T-helper 1 cell treated with Interleukin-12 subunit alpha and Interleukin-12 subunit beta and Interleukin-4 antibody, amounts not matched to agents 30 μg/mL and 1 μg/mL, for 36 hours (primary cell): ENCODE results near the gene BORCS5.
"Not testable (repeated sequence)": the region's sequence is repeated elsewhere in the genome, so short reads cannot be mapped to it uniquely, and the experiment has no call there.

Experiments used
- H3K27ac Mint-ChIP-seq: one replicate; pipeline ENCODE4 v1.8.0; 2021; ENCODE audit warnings: mild to moderate bottlenecking, mixed read lengths
- H3K27me3 Mint-ChIP-seq: one replicate; pipeline ENCODE4 v1.8.0; 2021; ENCODE audit warnings: low read depth, mixed read lengths
- H3K36me3 Mint-ChIP-seq: one replicate; pipeline ENCODE4 v1.8.0; 2021; ENCODE audit warnings: low read depth, mixed read lengths
- H3K4me1 Mint-ChIP-seq: one replicate; pipeline ENCODE4 v1.8.0; 2021; ENCODE audit warnings: low read depth, mixed read lengths
- H3K4me3 Mint-ChIP-seq: one replicate; pipeline ENCODE4 v1.8.0; 2021; ENCODE audit warnings: mild to moderate bottlenecking, moderate library complexity, mixed read lengths
- H3K9me3 Mint-ChIP-seq: one replicate; pipeline ENCODE4 v1.8.0; 2021; ENCODE audit warnings: mixed read lengths

BORCS5 gene

GRCh38 chr12:12397184-12397583 lies 40.3 kb downstream of the BORCS5 start:
- Mint-ChIP-seq H3K27me3 (no peaks in the 10 kb centered on the region), H3K27ac (no peak overlapping the region), H3K9me3 (peaks cover 8% of the 10 kb centered on the region), H3K36me3 (peaks cover 19% of the 10 kb centered on the region), H3K4me3 (no peak overlapping the region), H3K4me1 (peaks cover 26% of the 10 kb centered on the region)

DNA sequence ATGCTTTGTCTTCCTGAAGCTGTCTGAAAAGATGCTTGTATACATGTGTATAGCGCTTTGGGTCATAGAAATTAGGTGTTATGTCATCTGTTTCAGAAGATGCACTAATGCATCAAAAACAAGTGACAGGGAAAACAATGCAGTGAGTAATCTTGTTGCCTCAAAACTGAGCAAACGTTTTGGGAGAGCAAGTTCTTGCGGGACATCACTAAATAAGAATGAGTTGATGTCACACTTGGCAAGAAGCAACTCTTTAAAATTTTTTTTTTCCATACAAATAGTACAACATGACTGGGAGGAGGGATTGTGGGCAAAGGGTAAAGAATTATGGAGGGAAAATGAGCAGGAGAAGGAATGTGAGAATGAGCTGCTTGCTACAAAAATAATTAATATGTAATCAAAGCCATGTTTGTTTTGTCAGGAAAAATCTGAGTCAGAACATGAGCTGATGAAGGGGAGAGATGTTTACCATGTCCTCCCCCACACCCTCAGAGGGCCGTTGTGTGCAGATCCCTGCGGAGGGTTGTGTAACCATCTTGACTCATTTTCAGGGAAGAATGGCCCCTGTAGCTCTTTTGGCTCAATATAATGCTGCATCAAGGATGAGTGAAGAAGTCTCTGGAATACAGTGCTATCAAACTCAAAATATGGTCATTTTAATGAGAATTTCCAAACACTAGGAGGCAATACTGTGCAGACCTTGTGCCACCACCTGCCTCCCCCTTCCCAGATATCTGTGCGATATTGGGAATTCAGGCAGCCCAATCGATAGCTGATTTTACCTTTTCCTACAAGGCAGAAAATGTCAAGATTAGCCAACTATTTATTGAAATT lies 41.4 kb downstream of the BORCS5 start:
- peaks cover 28% of the 10 kb centered on the region for H3K4me1 Mint-ChIP-seq
- peaks cover 8% of the 10 kb centered on the region for H3K9me3 Mint-ChIP-seq
- H3K27me3 Mint-ChIP-seq = no peaks in the 10 kb centered on the region
- H3K36me3 Mint-ChIP-seq = peaks cover 19% of the 10 kb centered on the region
- H3K27ac Mint-ChIP-seq = no peak overlapping the region
- H3K4me3 Mint-ChIP-seq = no peak overlapping the region

DNA sequence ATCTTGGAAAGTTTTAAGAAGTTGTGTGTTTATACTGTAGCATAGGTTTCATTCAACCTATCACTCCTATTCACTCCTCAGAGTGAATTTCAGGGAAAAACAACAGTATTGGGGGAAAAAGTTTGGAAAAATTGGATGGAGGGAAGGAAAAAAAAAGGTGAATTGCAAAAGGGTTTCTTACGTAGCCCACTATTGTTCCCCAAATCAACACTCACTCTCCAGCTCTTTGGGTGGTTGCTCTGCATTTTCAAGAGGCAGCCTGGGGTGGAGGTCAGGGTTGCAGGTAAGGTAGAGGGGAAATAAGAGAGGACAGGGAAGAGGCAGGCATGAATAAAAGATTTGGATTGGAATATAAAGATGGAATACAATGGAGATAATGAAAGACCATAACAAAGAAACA lies 42.3 kb downstream of the BORCS5 start:
- Mint-ChIP-seq H3K36me3 (peaks cover 23% of the 10 kb centered on the region), H3K4me3 (no peak overlapping the region), H3K4me1 (peaks cover 33% of the 10 kb centered on the region), H3K9me3 (peaks cover 8% of the 10 kb centered on the region), H3K27ac (no peak overlapping the region), H3K27me3 (no peaks in the 10 kb centered on the region)

- Mint-ChIP-seq H3K36me3 (peaks cover 21% of the 10 kb centered on the region), H3K27ac (no peak overlapping the region), H3K4me3 (no peak overlapping the region), H3K4me1 (peaks cover 31% of the 10 kb centered on the region), H3K27me3 (no peaks in the 10 kb centered on the region), H3K9me3 (peaks cover 8% of the 10 kb centered on the region)
Observed at GRCh38 chr12:12399776-12400305, 43.0 kb downstream of the BORCS5 start.

- Mint-ChIP-seq H3K4me3 (no peak overlapping the region), H3K9me3 (peaks cover 8% of the 10 kb centered on the region), H3K36me3 (peaks cover 21% of the 10 kb centered on the region), H3K27me3 (no peaks in the 10 kb centered on the region), H3K4me1 (peaks cover 30% of the 10 kb centered on the region), H3K27ac (no peak overlapping the region)
Observed at GRCh38 chr12:12400793-12401192, 43.9 kb downstream of the BORCS5 start.

- H3K4me1 Mint-ChIP-seq = peaks cover 32% of the 10 kb centered on the region
- H3K36me3 Mint-ChIP-seq = peaks cover 18% of the 10 kb centered on the region
- no peak overlapping the region for H3K4me3 Mint-ChIP-seq
- H3K27ac Mint-ChIP-seq = no peak overlapping the region
- H3K27me3 Mint-ChIP-seq = no peaks in the 10 kb centered on the region
- peaks cover 8% of the 10 kb centered on the region for H3K9me3 Mint-ChIP-seq
Observed at GRCh38 chr12:12403264-12404248, 46.7 kb downstream of the BORCS5 start.

DNA sequence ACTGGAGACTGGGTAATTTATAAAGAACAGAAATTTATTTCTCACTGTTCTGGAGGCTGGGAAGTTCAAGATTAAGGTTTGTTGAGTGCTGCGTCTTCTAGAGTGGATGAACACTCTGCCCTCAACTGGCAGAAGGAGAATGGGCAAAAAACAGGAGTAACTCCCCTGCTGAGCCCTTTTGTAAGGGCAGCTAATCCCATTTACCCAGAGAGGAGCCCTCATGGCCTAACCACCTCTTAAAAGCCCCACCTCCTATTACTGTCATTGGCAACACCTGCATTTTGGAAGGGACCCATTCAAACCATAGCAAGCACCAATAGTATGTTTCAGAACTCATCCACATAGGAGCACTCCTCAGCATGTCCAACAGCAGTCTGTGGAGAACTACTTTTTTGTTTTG lies 47.4 kb downstream of the BORCS5 start:
- peaks cover 31% of the 10 kb centered on the region for H3K4me1 Mint-ChIP-seq
- no peak overlapping the region for H3K4me3 Mint-ChIP-seq

GRCh38 chr12:12405882-12406281 lies 49.0 kb downstream of the BORCS5 start:
- peaks cover 17% of the 10 kb centered on the region for H3K36me3 Mint-ChIP-seq
- no peak overlapping the region for H3K27ac Mint-ChIP-seq
- H3K4me3 Mint-ChIP-seq = no peak overlapping the region
- H3K9me3 Mint-ChIP-seq = peaks cover 8% of the 10 kb centered on the region
- H3K27me3 Mint-ChIP-seq = no peaks in the 10 kb centered on the region
- H3K4me1 Mint-ChIP-seq = peaks cover 24% of the 10 kb centered on the region

More for the DNA sequence above, 47.4 kb downstream of the BORCS5 start:
- peaks cover 18% of the 10 kb centered on the region for H3K36me3 Mint-ChIP-seq
- peaks cover 8% of the 10 kb centered on the region for H3K9me3 Mint-ChIP-seq
- no peak overlapping the region for H3K27ac Mint-ChIP-seq
- no peaks in the 10 kb centered on the region for H3K27me3 Mint-ChIP-seq

DNA sequence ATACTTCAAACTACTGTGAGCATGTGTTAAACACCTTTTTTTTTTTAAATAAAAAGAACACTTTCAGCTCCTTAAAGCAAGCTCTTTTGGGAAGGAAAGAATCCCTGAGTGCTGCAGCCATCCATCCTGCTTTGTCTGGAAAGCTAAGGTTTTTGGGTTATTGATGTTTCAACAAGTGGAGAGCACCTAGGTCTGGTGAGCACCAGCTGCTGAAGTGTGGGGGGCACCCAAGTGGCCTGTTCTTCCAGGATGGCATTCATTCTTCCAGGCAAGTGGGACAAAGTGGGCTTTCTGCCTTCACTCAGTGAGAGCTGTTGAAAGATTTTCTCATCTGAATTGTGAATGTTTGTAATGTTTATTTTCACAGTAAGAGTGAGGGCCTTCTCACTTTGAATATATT lies 49.9 kb downstream of the BORCS5 start:
- Mint-ChIP-seq H3K36me3 (peaks cover 19% of the 10 kb centered on the region), H3K4me3 (no peak overlapping the region), H3K9me3 (peaks cover 11% of the 10 kb centered on the region), H3K27ac (no peak overlapping the region), H3K4me1 (peaks cover 21% of the 10 kb centered on the region), H3K27me3 (no peaks in the 10 kb centered on the region)

GRCh38 chr12:12408265-12408690 lies 51.4 kb downstream of the BORCS5 start:
- Mint-ChIP-seq H3K9me3 (peaks cover 20% of the 10 kb centered on the region), H3K27me3 (no peaks in the 10 kb centered on the region), H3K4me3 (peak overlapping the region; percentile 3), H3K36me3 (peaks cover 23% of the 10 kb centered on the region), H3K4me1 (peaks cover 18% of the 10 kb centered on the region), H3K27ac (peak overlapping the region; percentile 16)

- not testable (repeated sequence) for H3K27me3 Mint-ChIP-seq, H3K4me3 Mint-ChIP-seq, H3K27ac Mint-ChIP-seq
- peaks cover 14% of the 10 kb centered on the region for H3K4me1 Mint-ChIP-seq
- peaks cover 20% of the 10 kb centered on the region for H3K36me3 Mint-ChIP-seq
- H3K9me3 Mint-ChIP-seq = peaks cover 20% of the 10 kb centered on the region
Observed at GRCh38 chr12:12409337-12409736, 52.5 kb downstream of the BORCS5 start.

DNA sequence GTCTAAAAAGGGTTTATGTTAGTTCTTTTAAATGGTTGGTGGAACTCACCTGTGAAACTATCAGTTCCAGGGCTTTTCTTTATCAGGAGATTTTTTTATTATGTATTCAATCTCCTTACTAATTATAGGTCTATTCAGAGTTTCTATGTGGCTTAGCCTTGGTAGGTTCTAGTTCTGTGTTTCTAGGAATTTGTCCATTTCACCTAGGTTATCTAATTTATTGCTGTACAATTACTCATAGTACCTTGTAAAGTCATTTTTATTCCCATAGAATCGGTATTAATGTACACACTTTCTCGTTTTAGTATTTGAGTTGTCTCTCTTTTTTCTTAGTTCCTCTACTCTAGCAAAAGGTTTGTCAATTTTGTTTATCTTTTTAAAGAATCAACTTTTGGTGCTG lies 59.0 kb downstream of the BORCS5 start:
- no peak overlapping the region for H3K4me3 Mint-ChIP-seq

DNA sequence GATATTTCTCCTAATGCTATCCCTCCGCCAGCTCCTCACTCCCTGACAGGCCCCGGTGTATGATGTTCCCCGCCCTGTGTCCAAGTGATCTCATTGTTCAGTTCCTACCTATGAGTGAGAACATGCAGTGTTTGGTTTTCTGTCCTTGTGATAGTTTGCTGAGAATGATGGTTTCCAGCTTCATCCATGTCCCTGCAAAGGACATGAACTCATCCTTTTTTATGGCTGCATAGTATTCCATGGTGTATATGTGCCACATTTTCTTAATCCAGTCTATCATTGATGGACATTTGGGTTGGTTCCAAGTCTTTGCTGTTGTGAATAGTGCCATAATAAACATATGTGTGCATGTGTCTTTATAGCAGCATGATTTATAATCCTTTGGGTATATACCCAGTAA lies 62.3 kb downstream of the BORCS5 start:
- Mint-ChIP-seq H3K9me3 (peaks cover 35% of the 10 kb centered on the region), H3K36me3 (peaks cover 38% of the 10 kb centered on the region)
- not testable (repeated sequence) for H3K4me1 Mint-ChIP-seq, H3K27me3 Mint-ChIP-seq, H3K27ac Mint-ChIP-seq, H3K4me3 Mint-ChIP-seq

More for the DNA sequence above, 59.0 kb downstream of the BORCS5 start:
- Mint-ChIP-seq H3K36me3 (peaks cover 30% of the 10 kb centered on the region), H3K27ac (no peak overlapping the region), H3K27me3 (no peaks in the 10 kb centered on the region), H3K4me1 (peaks cover 5% of the 10 kb centered on the region), H3K9me3 (peaks cover 28% of the 10 kb centered on the region)

DNA sequence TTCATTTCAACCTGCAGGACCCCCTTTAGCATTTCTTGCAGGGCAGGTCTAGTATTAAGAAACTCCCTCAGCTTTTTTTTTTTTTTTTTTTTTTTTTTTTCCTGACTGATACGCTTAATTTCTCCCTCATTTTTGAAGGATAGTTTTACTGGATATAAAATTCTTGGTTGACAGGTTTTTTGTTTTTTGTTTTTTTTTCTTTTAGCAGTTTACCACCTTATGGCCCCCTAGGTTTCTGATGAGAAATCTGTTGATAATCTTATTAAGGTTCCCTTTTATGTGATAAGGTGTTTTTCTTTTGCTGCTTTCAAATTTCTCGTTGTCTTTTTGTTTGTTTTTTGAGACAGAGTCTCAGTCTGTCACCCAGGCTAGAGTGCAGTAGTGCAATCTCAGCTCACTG lies 66.5 kb downstream of the BORCS5 start:
- H3K36me3 Mint-ChIP-seq = peaks cover 47% of the 10 kb centered on the region
- H3K27ac Mint-ChIP-seq = no peak overlapping the region
- no peaks in the 10 kb centered on the region for H3K27me3 Mint-ChIP-seq
- peaks cover 16% of the 10 kb centered on the region for H3K4me1 Mint-ChIP-seq
- no peak overlapping the region for H3K4me3 Mint-ChIP-seq
- H3K9me3 Mint-ChIP-seq = peaks cover 39% of the 10 kb centered on the region
